Urothelium cell line (cell line): ENCODE data around the gene BMP3.

Source experiments
- DNase-seq: peaks from one replicate; pipeline ENCODE4 v3.0.0; 2011; ENCODE audit warnings: low spot score, mixed read lengths
- FAIRE-seq: peaks from 2 replicates; lab custom pipeline; 2011; peaks lifted over from hg19 to GRCh38; lab: Jason Lieb, UNC

BMP3 gene

DNA sequence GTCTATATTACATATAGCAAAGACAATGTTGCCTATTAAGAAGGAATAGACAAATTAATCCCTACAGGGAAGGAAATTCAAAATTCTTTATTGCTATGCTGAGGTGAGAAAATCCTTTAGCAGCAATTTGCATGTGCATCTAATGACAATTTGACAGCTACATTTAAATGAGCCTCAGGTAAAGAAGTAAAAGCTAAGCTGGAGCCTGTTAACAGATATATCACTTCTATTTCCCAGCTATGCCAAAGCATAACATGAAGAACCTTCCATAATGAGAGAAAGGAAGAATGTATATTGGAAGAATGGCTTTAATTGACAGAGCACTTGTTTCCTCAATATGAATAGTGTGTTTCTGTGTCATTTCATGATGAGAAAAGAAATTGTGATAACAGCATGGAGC is 71.6 kb downstream of the BMP3 start:
- FAIRE-seq: no peak
- no peak for DNase-seq

DNA sequence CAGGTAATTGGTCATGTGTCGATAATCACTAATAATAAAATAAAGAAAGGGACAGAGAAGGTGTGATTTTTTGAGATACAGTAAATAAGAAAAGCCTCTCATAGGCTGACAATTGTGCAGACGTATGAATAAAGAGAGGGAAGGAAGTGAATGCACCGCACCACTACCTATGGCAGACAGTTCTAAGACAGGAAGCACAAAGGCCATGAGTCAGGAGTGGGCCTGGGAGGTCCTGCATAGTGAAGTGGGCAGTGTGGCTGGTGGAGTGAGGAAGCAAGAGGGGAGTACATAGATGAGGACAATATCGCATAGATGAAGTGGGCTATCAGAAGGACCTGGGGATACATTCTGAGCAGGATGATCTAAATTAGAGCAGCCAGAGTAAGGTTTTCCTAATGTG is 75.6 kb downstream of the BMP3 start:
- FAIRE-seq: no peak
- no peak for DNase-seq
